Neural progenitor cell (in vitro differentiated cells): Measurements from ENCODE around the gene FAM98B.

Source experiments
- EZH2 ChIP-seq: fragments of 200-600 bp; sonication (generic); IDR thresholded peaks from 2 replicates; pipeline ENCODE4 v1.6.1; 2017; ENCODE audit warnings: antibody characterized with exemption, mild to moderate bottlenecking, moderate library complexity
- EZH2phosphoT487 ChIP-seq: fragments of 200-600 bp; sonication (generic); IDR thresholded peaks from 2 replicates; pipeline ENCODE4 v1.6.1; 2017; ENCODE audit warnings: antibody characterized with exemption
- TF ChIP-seq, protein P1 (sequence below): fragments of 200-600 bp; sonication (generic); IDR thresholded peaks from 2 replicates; pipeline ENCODE4 v1.5.1; 2017; ENCODE audit warnings: antibody characterized with exemption, mild to moderate bottlenecking

DNA sequence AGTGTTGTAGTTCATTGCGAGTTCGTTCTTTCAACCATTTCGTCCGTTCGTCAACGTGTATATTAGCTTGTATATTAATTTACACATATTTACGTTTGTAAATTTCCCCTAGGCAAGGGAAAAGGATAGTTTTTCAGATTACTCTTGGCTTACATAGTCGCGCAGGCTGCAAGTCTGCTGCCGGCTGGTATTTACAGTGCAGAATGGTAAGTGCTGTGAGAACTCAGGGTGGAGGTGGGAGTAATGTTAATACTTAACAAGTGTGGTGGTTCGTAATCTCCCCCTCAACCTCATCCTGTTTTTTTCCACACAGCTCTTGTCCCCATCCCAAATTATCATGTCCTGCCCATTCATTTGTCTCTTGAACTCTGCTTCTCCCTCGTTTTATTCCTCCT, 766 bp downstream of the FAM98B start:
- TF ChIP-seq EZH2 = no peak
- TF ChIP-seq, protein P1, sequence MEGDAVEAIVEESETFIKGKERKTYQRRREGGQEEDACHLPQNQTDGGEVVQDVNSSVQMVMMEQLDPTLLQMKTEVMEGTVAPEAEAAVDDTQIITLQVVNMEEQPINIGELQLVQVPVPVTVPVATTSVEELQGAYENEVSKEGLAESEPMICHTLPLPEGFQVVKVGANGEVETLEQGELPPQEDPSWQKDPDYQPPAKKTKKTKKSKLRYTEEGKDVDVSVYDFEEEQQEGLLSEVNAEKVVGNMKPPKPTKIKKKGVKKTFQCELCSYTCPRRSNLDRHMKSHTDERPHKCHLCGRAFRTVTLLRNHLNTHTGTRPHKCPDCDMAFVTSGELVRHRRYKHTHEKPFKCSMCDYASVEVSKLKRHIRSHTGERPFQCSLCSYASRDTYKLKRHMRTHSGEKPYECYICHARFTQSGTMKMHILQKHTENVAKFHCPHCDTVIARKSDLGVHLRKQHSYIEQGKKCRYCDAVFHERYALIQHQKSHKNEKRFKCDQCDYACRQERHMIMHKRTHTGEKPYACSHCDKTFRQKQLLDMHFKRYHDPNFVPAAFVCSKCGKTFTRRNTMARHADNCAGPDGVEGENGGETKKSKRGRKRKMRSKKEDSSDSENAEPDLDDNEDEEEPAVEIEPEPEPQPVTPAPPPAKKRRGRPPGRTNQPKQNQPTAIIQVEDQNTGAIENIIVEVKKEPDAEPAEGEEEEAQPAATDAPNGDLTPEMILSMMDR = no peak
- no peak for TF ChIP-seq EZH2phosphoT487
